ENCODE measurements around the gene FBXL20.
"Not testable (repeated sequence)": the region's sequence is repeated elsewhere in the genome, so short reads cannot be mapped to it uniquely, and the experiment has no call there.

FBXL20 gene

GRCh38 chr17:39251997-39252396, 149.4 kb downstream of the FBXL20 start:
- Histone ChIP-seq H2BK5ac (ENCODE audit: low read depth, low read length, poor library complexity) (no peak overlapping the region), H3K14ac (ENCODE audit: low read length) (no peak overlapping the region), H2BK12ac (ENCODE audit: low read length) (no peak overlapping the region), H3K9ac (ENCODE audit: low read length) (no peak overlapping the region), H3K27ac (ENCODE audit: low read depth, low read length) (no peak overlapping the region), H4K12ac (ENCODE audit: low read depth, low read length) (no peak overlapping the region), H4K91ac (ENCODE audit: low read depth, low read length) (no peak overlapping the region), H4K8ac (ENCODE audit: low read depth, low read length) (no peak overlapping the region), H3K4me3 (ENCODE audit: low read depth, low read length) (no peak overlapping the region), H3K79me2 (ENCODE audit: control insufficient read depth, insufficient read depth, low read length, poor library complexity) (no peaks in the 10 kb centered on the region), H3K79me1 (ENCODE audit: low read length) (no peaks in the 10 kb centered on the region), H3K36me3 (ENCODE audit: control insufficient read depth in 1 of 2, insufficient read depth in 2 of 2, low read length in 2 of 2) (peaks cover 0 to 5% of the 10 kb centered on the region in 2 experiments), H3K4ac (ENCODE audit: low read depth, low read length) (no peak overlapping the region), H2AFZ (ENCODE audit: insufficient read depth, low read length, poor library complexity) (no peak overlapping the region), H2AK5ac (ENCODE audit: low read length) (no peak overlapping the region), H3K9me3 (ENCODE audit: insufficient read depth, low read depth, low read length) (no peaks in the 10 kb centered on the region), H3K4me2 (ENCODE audit: low read length) (no peak overlapping the region), H3K27me3 (ENCODE audit: insufficient read depth, low read length) (no peaks in the 10 kb centered on the region), H3K18ac (ENCODE audit: low read length) (no peak overlapping the region), H3K4me1 (ENCODE audit: control insufficient read depth in 1 of 2, insufficient read depth in 2 of 2, low read length in 2 of 2) (no peaks in the 10 kb centered on the region), H3K23ac (ENCODE audit: low read length) (no peak overlapping the region), H2BK120ac (ENCODE audit: insufficient read depth, low read length, poor library complexity) (no peak overlapping the region)
- no peak for DNase-seq
- no CpG with 5 or more reads among the region's 1 CpG for WGBS (ENCODE audit: extremely low coverage, insufficient coverage, insufficient read length)

DNA sequence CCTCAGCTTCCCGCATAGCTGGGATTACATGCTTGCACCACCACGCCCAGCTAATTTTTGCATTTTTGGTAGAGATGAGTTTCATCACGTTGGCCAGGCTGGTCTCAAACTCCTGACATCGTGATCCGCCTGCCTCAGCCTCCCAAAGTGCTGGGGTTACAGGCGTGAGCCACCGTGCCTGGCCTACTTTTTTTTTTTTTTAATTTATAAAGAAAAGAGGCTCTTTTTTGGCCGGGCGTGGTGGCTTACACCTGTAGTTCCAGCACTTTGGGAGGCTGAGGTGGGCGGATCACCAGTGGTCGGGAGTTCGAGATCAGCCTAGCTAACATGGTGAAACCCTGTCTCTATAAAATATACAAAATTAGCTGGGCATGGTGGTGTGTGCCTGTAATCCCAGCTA, 151.3 kb downstream of the FBXL20 start:
- not testable (repeated sequence) for H3K27me3 ChIP-seq (ENCODE audit: insufficient read depth, low read length)

GRCh38 chr17:39246274-39246673, 155.2 kb downstream of the FBXL20 start:
- Histone ChIP-seq H3K27me3 (ENCODE audit: insufficient read depth, low read length) (no peaks in the 10 kb centered on the region), H3K4me1 (ENCODE audit: control insufficient read depth in 1 of 2, insufficient read depth in 2 of 2, low read length in 2 of 2) (no peaks in the 10 kb centered on the region), H3K4ac (ENCODE audit: low read depth, low read length) (no peak overlapping the region), H4K12ac (ENCODE audit: low read depth, low read length) (no peak overlapping the region), H3K14ac (ENCODE audit: low read length) (no peak overlapping the region), H3K4me3 (ENCODE audit: low read depth, low read length) (no peak overlapping the region), H3K79me1 (ENCODE audit: low read length) (no peaks in the 10 kb centered on the region), H3K18ac (ENCODE audit: low read length) (no peak overlapping the region), H2AFZ (ENCODE audit: insufficient read depth, low read length, poor library complexity) (no peak overlapping the region), H3K79me2 (ENCODE audit: control insufficient read depth, insufficient read depth, low read length, poor library complexity) (no peaks in the 10 kb centered on the region), H2BK120ac (ENCODE audit: insufficient read depth, low read length, poor library complexity) (no peak overlapping the region), H3K23ac (ENCODE audit: low read length) (no peak overlapping the region), H3K36me3 (ENCODE audit: control insufficient read depth in 1 of 2, insufficient read depth in 2 of 2, low read length in 2 of 2) (no peaks in the 10 kb centered on the region), H2BK5ac (ENCODE audit: low read depth, low read length, poor library complexity) (no peak overlapping the region), H2AK5ac (ENCODE audit: low read length) (no peak overlapping the region), H4K91ac (ENCODE audit: low read depth, low read length) (no peak overlapping the region), H3K9ac (ENCODE audit: low read length) (no peak overlapping the region), H4K8ac (ENCODE audit: low read depth, low read length) (no peak overlapping the region), H2BK12ac (ENCODE audit: low read length) (no peak overlapping the region), H3K4me2 (ENCODE audit: low read length) (no peak overlapping the region), H3K9me3 (ENCODE audit: insufficient read depth, low read depth, low read length) (no peaks in the 10 kb centered on the region), H3K27ac (ENCODE audit: low read depth, low read length) (no peak overlapping the region)
- DNase-seq: no peak
- no CpG with 5 or more reads among the region's 3 CpGs for WGBS (ENCODE audit: extremely low coverage, insufficient coverage, insufficient read length)

More for the DNA sequence above, 151.3 kb downstream of the FBXL20 start:
- not testable (repeated sequence) for H2BK5ac ChIP-seq (ENCODE audit: low read depth, low read length, poor library complexity); H3K18ac ChIP-seq (ENCODE audit: low read length); H3K4me1 ChIP-seq (ENCODE audit: control insufficient read depth in 1 of 2, insufficient read depth in 2 of 2, low read length in 2 of 2); H3K79me2 ChIP-seq (ENCODE audit: control insufficient read depth, insufficient read depth, low read length, poor library complexity); H3K9ac ChIP-seq (ENCODE audit: low read length); H2BK12ac ChIP-seq (ENCODE audit: low read length); H3K4ac ChIP-seq (ENCODE audit: low read depth, low read length); H3K4me3 ChIP-seq (ENCODE audit: low read depth, low read length); H4K8ac ChIP-seq (ENCODE audit: low read depth, low read length); H3K23ac ChIP-seq (ENCODE audit: low read length); H3K36me3 ChIP-seq (ENCODE audit: control insufficient read depth in 1 of 2, insufficient read depth in 2 of 2, low read length in 2 of 2); H4K91ac ChIP-seq (ENCODE audit: low read depth, low read length); H3K79me1 ChIP-seq (ENCODE audit: low read length); H4K12ac ChIP-seq (ENCODE audit: low read depth, low read length); H3K14ac ChIP-seq (ENCODE audit: low read length); H2AK5ac ChIP-seq (ENCODE audit: low read length); H3K27ac ChIP-seq (ENCODE audit: low read depth, low read length); H2AFZ ChIP-seq (ENCODE audit: insufficient read depth, low read length, poor library complexity); H2BK120ac ChIP-seq (ENCODE audit: insufficient read depth, low read length, poor library complexity); H3K4me2 ChIP-seq (ENCODE audit: low read length); H3K9me3 ChIP-seq (ENCODE audit: insufficient read depth, low read depth, low read length)
- peak in 1 of 2 donors; percentile 17 for DNase-seq
- no CpG with 5 or more reads among the region's 12 CpGs for WGBS (ENCODE audit: extremely low coverage, insufficient coverage, insufficient read length)

DNA sequence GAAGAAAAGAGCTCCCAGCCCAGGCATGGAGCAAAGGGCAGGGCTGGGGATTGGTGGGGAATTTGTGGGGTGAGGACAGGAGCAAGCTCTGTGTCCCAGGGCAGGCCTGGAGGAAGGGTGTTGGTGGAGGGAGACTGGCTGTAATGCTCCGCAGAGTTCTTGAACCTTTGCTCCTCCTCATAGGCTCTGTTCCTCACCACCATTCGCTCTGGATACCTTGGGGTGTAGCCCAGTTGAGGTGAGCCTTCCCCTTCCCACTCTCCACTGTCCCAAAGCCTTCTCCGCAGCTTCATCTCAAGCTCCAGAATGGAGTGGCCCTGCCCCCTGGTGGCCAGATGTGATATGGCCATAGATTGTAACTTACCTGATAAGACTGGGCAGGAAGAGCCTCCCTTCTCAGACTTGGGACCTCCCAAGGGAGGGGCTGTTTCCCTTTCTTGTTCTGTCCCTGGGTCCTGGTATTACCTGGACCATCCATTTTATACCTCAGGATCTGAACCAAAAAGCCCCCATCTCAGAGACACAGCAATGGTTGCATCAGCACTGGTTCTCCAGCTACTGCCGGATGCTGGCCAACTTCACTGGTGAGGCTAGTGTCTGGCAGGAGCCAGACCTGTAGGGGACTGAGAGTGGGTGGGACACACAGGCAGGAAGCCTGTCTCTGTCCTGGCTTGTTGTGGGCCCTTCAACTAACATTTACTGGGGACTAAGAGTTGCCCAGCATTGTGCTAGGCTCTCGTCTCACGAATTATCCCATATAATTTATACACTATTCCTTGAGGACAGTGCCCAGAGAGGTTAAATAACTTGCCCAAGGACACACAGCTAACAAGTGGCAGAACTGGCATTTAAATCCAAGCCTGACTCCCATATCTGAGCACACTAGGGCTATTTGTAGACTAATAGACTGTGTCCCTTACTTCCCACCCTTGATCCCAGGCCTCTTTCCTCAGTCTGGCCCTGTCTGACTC, 156.5 kb downstream of the FBXL20 start:
- no CpG with 5 or more reads among the region's 6 CpGs for WGBS (ENCODE audit: extremely low coverage, insufficient coverage, insufficient read length)
- Histone ChIP-seq H3K23ac (ENCODE audit: low read length) (no peak overlapping the region), H3K9me3 (ENCODE audit: insufficient read depth, low read depth, low read length) (no peaks in the 10 kb centered on the region), H3K79me1 (ENCODE audit: low read length) (no peaks in the 10 kb centered on the region), H3K9ac (ENCODE audit: low read length) (no peak overlapping the region), H2AK5ac (ENCODE audit: low read length) (no peak overlapping the region), H3K18ac (ENCODE audit: low read length) (no peak overlapping the region), H4K91ac (ENCODE audit: low read depth, low read length) (no peak overlapping the region), H2AFZ (ENCODE audit: insufficient read depth, low read length, poor library complexity) (peak overlapping the region; percentile 13), H3K4me1 (ENCODE audit: control insufficient read depth in 1 of 2, insufficient read depth in 2 of 2, low read length in 2 of 2) (no peaks in the 10 kb centered on the region), H2BK5ac (ENCODE audit: low read depth, low read length, poor library complexity) (no peak overlapping the region), H3K4me2 (ENCODE audit: low read length) (no peak overlapping the region), H3K4ac (ENCODE audit: low read depth, low read length) (no peak overlapping the region), H3K14ac (ENCODE audit: low read length) (no peak overlapping the region), H3K79me2 (ENCODE audit: control insufficient read depth, insufficient read depth, low read length, poor library complexity) (no peaks in the 10 kb centered on the region), H3K27me3 (ENCODE audit: insufficient read depth, low read length) (no peaks in the 10 kb centered on the region), H3K36me3 (ENCODE audit: control insufficient read depth in 1 of 2, insufficient read depth in 2 of 2, low read length in 2 of 2) (no peaks in the 10 kb centered on the region), H3K4me3 (ENCODE audit: low read depth, low read length) (no peak overlapping the region), H3K27ac (ENCODE audit: low read depth, low read length) (no peak overlapping the region), H4K12ac (ENCODE audit: low read depth, low read length) (no peak overlapping the region), H2BK12ac (ENCODE audit: low read length) (no peak overlapping the region), H2BK120ac (ENCODE audit: insufficient read depth, low read length, poor library complexity) (no peak overlapping the region), H4K8ac (ENCODE audit: low read depth, low read length) (no peak overlapping the region)
- DNase-seq: peak; percentile 81 to 96

Data from trophoblast cell (in vitro differentiated cells and primary cell).